Measurements from ENCODE around the gene CPA5. TPM values are rescaled to one million over a fixed set of nuclear protein-coding genes. Genes with fewer than 3 reads are reported as not detected.

CPA5 gene
- total and polyA plus RNA-seq, 2 of the 8 experiments (the other 6 are each of a cell fraction or from before 2014, with no cell fraction given), result 0.12 TPM; not detected in 1

DNA sequence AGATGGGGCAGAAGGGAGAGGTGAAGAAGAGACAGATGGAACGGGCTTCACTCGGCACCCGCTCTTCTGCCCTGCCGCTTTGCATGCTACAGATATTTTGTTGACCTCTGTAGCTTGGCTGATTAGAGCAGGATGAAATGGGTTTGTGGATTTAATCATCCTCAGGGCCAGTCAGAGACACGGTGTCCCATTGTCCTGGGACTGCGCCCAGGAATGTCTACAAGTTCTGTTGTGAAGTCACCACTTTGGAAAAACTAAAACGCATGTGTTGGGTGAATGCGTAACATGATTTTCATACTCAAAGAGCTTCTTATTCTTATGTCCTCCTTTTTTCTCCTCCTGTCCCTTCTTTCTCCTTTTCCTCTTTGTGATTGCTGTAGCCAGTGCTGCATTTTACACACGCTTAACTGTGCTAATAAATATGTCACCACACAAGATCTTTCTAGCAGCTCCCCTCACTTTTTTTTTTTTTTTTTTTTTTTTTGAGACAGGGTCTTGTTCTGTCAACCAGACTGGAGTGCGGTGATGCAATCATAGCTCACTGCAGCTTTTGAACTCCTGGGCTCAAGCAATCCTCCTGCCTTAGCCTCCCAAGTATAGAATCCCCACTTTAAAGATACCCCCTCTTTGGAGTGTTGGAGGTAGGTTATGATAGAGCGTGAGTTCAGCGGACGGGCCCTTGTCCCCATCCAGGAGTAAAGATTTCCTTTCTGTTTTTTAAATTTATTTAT is 48.2 kb upstream of the CPA5 start (continued):
- TF ChIP-seq, protein P1, sequence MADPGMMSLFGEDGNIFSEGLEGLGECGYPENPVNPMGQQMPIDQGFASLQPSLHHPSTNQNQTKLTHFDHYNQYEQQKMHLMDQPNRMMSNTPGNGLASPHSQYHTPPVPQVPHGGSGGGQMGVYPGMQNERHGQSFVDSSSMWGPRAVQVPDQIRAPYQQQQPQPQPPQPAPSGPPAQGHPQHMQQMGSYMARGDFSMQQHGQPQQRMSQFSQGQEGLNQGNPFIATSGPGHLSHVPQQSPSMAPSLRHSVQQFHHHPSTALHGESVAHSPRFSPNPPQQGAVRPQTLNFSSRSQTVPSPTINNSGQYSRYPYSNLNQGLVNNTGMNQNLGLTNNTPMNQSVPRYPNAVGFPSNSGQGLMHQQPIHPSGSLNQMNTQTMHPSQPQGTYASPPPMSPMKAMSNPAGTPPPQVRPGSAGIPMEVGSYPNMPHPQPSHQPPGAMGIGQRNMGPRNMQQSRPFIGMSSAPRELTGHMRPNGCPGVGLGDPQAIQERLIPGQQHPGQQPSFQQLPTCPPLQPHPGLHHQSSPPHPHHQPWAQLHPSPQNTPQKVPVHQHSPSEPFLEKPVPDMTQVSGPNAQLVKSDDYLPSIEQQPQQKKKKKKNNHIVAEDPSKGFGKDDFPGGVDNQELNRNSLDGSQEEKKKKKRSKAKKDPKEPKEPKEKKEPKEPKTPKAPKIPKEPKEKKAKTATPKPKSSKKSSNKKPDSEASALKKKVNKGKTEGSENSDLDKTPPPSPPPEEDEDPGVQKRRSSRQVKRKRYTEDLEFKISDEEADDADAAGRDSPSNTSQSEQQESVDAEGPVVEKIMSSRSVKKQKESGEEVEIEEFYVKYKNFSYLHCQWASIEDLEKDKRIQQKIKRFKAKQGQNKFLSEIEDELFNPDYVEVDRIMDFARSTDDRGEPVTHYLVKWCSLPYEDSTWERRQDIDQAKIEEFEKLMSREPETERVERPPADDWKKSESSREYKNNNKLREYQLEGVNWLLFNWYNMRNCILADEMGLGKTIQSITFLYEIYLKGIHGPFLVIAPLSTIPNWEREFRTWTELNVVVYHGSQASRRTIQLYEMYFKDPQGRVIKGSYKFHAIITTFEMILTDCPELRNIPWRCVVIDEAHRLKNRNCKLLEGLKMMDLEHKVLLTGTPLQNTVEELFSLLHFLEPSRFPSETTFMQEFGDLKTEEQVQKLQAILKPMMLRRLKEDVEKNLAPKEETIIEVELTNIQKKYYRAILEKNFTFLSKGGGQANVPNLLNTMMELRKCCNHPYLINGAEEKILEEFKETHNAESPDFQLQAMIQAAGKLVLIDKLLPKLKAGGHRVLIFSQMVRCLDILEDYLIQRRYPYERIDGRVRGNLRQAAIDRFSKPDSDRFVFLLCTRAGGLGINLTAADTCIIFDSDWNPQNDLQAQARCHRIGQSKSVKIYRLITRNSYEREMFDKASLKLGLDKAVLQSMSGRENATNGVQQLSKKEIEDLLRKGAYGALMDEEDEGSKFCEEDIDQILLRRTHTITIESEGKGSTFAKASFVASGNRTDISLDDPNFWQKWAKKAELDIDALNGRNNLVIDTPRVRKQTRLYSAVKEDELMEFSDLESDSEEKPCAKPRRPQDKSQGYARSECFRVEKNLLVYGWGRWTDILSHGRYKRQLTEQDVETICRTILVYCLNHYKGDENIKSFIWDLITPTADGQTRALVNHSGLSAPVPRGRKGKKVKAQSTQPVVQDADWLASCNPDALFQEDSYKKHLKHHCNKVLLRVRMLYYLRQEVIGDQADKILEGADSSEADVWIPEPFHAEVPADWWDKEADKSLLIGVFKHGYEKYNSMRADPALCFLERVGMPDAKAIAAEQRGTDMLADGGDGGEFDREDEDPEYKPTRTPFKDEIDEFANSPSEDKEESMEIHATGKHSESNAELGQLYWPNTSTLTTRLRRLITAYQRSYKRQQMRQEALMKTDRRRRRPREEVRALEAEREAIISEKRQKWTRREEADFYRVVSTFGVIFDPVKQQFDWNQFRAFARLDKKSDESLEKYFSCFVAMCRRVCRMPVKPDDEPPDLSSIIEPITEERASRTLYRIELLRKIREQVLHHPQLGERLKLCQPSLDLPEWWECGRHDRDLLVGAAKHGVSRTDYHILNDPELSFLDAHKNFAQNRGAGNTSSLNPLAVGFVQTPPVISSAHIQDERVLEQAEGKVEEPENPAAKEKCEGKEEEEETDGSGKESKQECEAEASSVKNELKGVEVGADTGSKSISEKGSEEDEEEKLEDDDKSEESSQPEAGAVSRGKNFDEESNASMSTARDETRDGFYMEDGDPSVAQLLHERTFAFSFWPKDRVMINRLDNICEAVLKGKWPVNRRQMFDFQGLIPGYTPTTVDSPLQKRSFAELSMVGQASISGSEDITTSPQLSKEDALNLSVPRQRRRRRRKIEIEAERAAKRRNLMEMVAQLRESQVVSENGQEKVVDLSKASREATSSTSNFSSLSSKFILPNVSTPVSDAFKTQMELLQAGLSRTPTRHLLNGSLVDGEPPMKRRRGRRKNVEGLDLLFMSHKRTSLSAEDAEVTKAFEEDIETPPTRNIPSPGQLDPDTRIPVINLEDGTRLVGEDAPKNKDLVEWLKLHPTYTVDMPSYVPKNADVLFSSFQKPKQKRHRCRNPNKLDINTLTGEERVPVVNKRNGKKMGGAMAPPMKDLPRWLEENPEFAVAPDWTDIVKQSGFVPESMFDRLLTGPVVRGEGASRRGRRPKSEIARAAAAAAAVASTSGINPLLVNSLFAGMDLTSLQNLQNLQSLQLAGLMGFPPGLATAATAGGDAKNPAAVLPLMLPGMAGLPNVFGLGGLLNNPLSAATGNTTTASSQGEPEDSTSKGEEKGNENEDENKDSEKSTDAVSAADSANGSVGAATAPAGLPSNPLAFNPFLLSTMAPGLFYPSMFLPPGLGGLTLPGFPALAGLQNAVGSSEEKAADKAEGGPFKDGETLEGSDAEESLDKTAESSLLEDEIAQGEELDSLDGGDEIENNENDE (IDR thresholded peaks at IDR 0.05; ENCODE audit: insufficient replicate concordance, low read length), result no peak
- TF ChIP-seq ATF2 (IDR thresholded peaks at IDR 0.05; ENCODE audit: low read length) (no peak), KDM5A (IDR thresholded peaks at IDR 0.05; ENCODE audit: low read length) (no peak), KDM1A (IDR thresholded peaks at IDR 0.05; ENCODE audit: borderline replicate concordance, low read length) (no peak), SAP30 (IDR thresholded peaks at IDR 0.05; ENCODE audit: insufficient read depth, insufficient replicate concordance, low read length) (no peak), FOSL1 (IDR thresholded peaks at IDR 0.05; ENCODE audit: insufficient read depth, low read depth, low read length) (no peak), SP1 (IDR thresholded peaks at IDR 0.05; ENCODE audit: low read depth, low read length) (no peak)
- TF ChIP-seq, protein P2, sequence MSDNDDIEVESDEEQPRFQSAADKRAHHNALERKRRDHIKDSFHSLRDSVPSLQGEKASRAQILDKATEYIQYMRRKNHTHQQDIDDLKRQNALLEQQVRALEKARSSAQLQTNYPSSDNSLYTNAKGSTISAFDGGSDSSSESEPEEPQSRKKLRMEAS (IDR thresholded peaks at IDR 0.05), result no peak

Data from H1 (cell line).